SK-N-SH (cell line): Measurements from ENCODE around the gene MRPS27. TPM values are rescaled to one million over a fixed set of nuclear protein-coding genes. Genes with fewer than 3 reads are reported as not detected.

Experiments used
- CTCF ChIA-PET: fragments of 300-600, 350-600 bp; formaldehyde crosslinking; extraction: SDS; loops from one replicate; lab custom pipeline; 2021; lab: Yijun Ruan, JAX
- POLR2A ChIA-PET: fragments of 350-600 bp; sonication (Branson Sonifier 250); formaldehyde crosslinking; extraction: SDS; loops from one replicate; lab custom pipeline; 2020; ENCODE audit warnings: antibody characterized with exemption, inconsistent platforms; lab: Yijun Ruan, JAX
- DNase-seq: peaks from one replicate; pipeline ENCODE4 v3.0.0; 2012
- H2AFZ ChIP-seq: fragments of 200-600 bp; sonication (generic); 2 replicates; pipeline ENCODE4 v1.8.1; 2016; ENCODE audit warnings: antibody characterized with exemption, mild to moderate bottlenecking, low read depth
- H3F3A ChIP-seq: fragments of 200-600 bp; sonication (generic); replicated peaks from 2 replicates; pipeline ENCODE3; 2016; ENCODE audit warnings: antibody characterized with exemption, mild to moderate bottlenecking; ENCODE audit not compliant: insufficient read depth
- H3K27ac ChIP-seq, 2 experiments: fragments of 200-500 bp in 1 of 2; fragments of 200-600 bp in 1 of 2; sonication (Bioruptor generic) in 1 of 2; sonication (generic), shearing (Covaris generic) in 1 of 2; 2 replicates each; pipeline versions ENCODE4 v1.5.1 to v1.6.1; 2014 to 2016; ENCODE audit warnings: low read depth in 2 of 2, inconsistent platforms in 1 of 2, low read length in 1 of 2, mild to moderate bottlenecking in 1 of 2, mixed read lengths in 1 of 2
- H3K27me3 ChIP-seq: fragments of 200-600 bp; sonication (generic), shearing (Covaris generic); 2 replicates; pipeline ENCODE4 v1.6.1; 2016; ENCODE audit warnings: mixed run types; ENCODE audit not compliant: insufficient read depth
- H3K36me3 ChIP-seq, 2 experiments: fragments of 200-500 bp in 1 of 2; fragments of 200-600 bp in 1 of 2; sonication (Bioruptor generic) in 1 of 2; sonication (generic) in 1 of 2; replicated peaks in 1 of 2; 2 replicates each; pipeline versions ENCODE3 to v1.5.1; 2014 to 2016; ENCODE audit warnings: low read length in 1 of 2, mild to moderate bottlenecking in 1 of 2; ENCODE audit not compliant: insufficient read depth in 2 of 2, control insufficient read depth in 1 of 2
- H3K4me1 ChIP-seq, 2 experiments: fragments of 200-500 bp in 1 of 2; fragments of 200-600 bp in 1 of 2; sonication (Bioruptor generic) in 1 of 2; sonication (generic), shearing (Covaris generic) in 1 of 2; 2 replicates each; pipeline versions ENCODE4 v1.5.1 to v1.6.1; 2014 to 2016; ENCODE audit warnings: low read depth in 1 of 2, low read length in 1 of 2, mixed run types in 1 of 2; ENCODE audit not compliant: insufficient read depth in 2 of 2, control insufficient read depth in 1 of 2
- H3K4me2 ChIP-seq: fragments of 200-600 bp; sonication (generic), shearing (Covaris generic); 2 replicates; pipeline ENCODE4 v1.6.1; 2017; ENCODE audit warnings: mixed run types
- H3K4me3 ChIP-seq, 2 experiments: fragments of 200-500 bp in 1 of 2; fragments of 200-600 bp in 1 of 2; sonication (Bioruptor generic) in 1 of 2; sonication (generic), shearing (Covaris generic) in 1 of 2; 2 replicates each; pipeline versions ENCODE4 v1.5.1 to v1.8.1; 2014 to 2016; ENCODE audit warnings: low read depth in 2 of 2, inconsistent platforms in 1 of 2, low read length in 1 of 2, mild to moderate bottlenecking in 1 of 2, mixed read lengths in 1 of 2, moderate library complexity in 1 of 2
- H3K79me2 ChIP-seq: fragments of 200-600 bp; sonication (generic); 2 replicates; pipeline ENCODE4 v1.8.1; 2017; ENCODE audit warnings: mild to moderate bottlenecking; ENCODE audit not compliant: insufficient read depth
- H3K9ac ChIP-seq: fragments of 200-600 bp; sonication (generic); 2 replicates; pipeline ENCODE4 v1.6.1; 2017; ENCODE audit warnings: mixed run types
- H3K9me2 ChIP-seq: fragments of 200-600 bp; sonication (generic); 2 replicates; pipeline ENCODE4 v1.6.1; 2017; ENCODE audit warnings: mixed run types
- H3K9me3 ChIP-seq: fragments of 200-600 bp; sonication (generic); 2 replicates; pipeline ENCODE4 v1.6.1; 2017; ENCODE audit warnings: mixed run types, mild to moderate bottlenecking, moderate library complexity
- H4K20me1 ChIP-seq: fragments of 200-600 bp; sonication (generic); 2 replicates; pipeline ENCODE4 v1.6.1; 2017; ENCODE audit warnings: mild to moderate bottlenecking, mixed run types; ENCODE audit not compliant: insufficient read depth
- ELF1 ChIP-seq: IDR thresholded peaks from 2 replicates; pipeline ENCODE4 v1.4.0; 2012
- EP300 ChIP-seq, 2 experiments: IDR thresholded peaks; 2 replicates each; pipeline versions ENCODE4 v1.4.0 to v1.6.1; 2012; ENCODE audit warnings: borderline replicate concordance in 1 of 2, low read depth in 1 of 2, low read length in 1 of 2
- FOXJ3 ChIP-seq: sonication (generic); formaldehyde crosslinking; IDR thresholded peaks from 2 replicates; pipeline ENCODE4 v1.5.1; 2020; ENCODE audit warnings: mild to moderate bottlenecking, missing genetic modification reagents
- GABPA ChIP-seq: IDR thresholded peaks from 2 replicates; pipeline ENCODE4 v1.4.0; 2012; ENCODE audit warnings: low read depth, mild to moderate bottlenecking
- GATA2 ChIP-seq: sonication (generic); formaldehyde crosslinking; IDR thresholded peaks from 2 replicates; pipeline ENCODE4 v1.5.0; 2020; ENCODE audit warnings: mild to moderate bottlenecking, missing genetic modification reagents
- JUND ChIP-seq: IDR thresholded peaks from 2 replicates; pipeline ENCODE4 v1.4.0; 2012
- MEF2A ChIP-seq: IDR thresholded peaks from 2 replicates; pipeline ENCODE4 v1.4.0; 2012; ENCODE audit warnings: low read depth, borderline replicate concordance
- NRF1 ChIP-seq: IDR thresholded peaks from 2 replicates; pipeline ENCODE4 v1.6.1; 2012; ENCODE audit warnings: low read depth, mild to moderate bottlenecking, low read length
- PBX3 ChIP-seq: IDR thresholded peaks from 2 replicates; pipeline ENCODE4; 2012
- POLR2AphosphoS5 ChIP-seq: IDR thresholded peaks from 2 replicates; pipeline ENCODE4 v1.6.1; 2012; ENCODE audit warnings: low read depth, low read length
- RCOR1 ChIP-seq: fragments of 150-350 bp; IDR thresholded peaks from 2 replicates; pipeline ENCODE4 v1.6.1; 2017; ENCODE audit warnings: antibody characterized with exemption, low read length
- RFX5 ChIP-seq: IDR thresholded peaks from 2 replicates; pipeline ENCODE4 v1.6.1; 2012; ENCODE audit warnings: mild to moderate bottlenecking, improper control_type of control experiment, low read length
- TAF1 ChIP-seq: IDR thresholded peaks from 2 replicates; pipeline ENCODE4 v1.6.1; 2012; ENCODE audit warnings: low read depth, mild to moderate bottlenecking, low read length, moderate library complexity, borderline replicate concordance
- YY1 ChIP-seq: IDR thresholded peaks from 2 replicates; pipeline ENCODE4 v1.4.0; 2012; ENCODE audit warnings: low read depth, mild to moderate bottlenecking
- WGBS: methylation state at CpG from one replicate; pipeline ENCODE4 v1.1.6; 2017; ENCODE audit warnings: low lambda C conversion rate; 5-methylcytosine and 5-hydroxymethylcytosine counted together
- polyA plus RNA-seq, 3 experiments: library from polyadenylated mRNA; depleted of rRNA; stranded (reverse); fragments of >200 nt; gene quantifications; 2 replicates each; pipeline ENCODE4 v1.2.3, GENCODE V29; 2012

The MRPS27 gene
- polyA plus RNA-seq, 1 of the 3 experiments (the other 2 are of a cell fraction), result 37.5 TPM

- Histone ChIP-seq H3K4me3 (no peak overlapping the region), H3K9me2 (no peaks in the 10 kb centered on the region), H2AFZ (no peak overlapping the region), H3K27me3 (no peaks in the 10 kb centered on the region), H3F3A (peaks cover 5% of the 10 kb centered on the region), H3K9ac (no peak overlapping the region), H3K4me2 (no peak overlapping the region), H3K9me3 (no peaks in the 10 kb centered on the region), H4K20me1 (no peaks in the 10 kb centered on the region), H3K4me1 (peaks cover 3 to 10% of the 10 kb centered on the region in 2 experiments; a peak in 3 of 4 replicates), H3K27ac (no peak overlapping the region), H3K79me2 (no peaks in the 10 kb centered on the region), H3K36me3 (peaks cover 55 to 67% of the 10 kb centered on the region in 2 experiments)
- CTCF ChIA-PET, result interaction anchor here (0.7 to 1.5 kb wide), 2 partner anchors 33 to 93 kb away, joined by 3 read pairs; no protein-coding TSS in a partner anchor
- TF ChIP-seq PBX3 (no peak), GABPA (no peak), MEF2A (no peak), POLR2AphosphoS5 (no peak), RCOR1 (no peak), RFX5 (no peak), ELF1 (no peak), FOXJ3 (CRISPR knock-in tag) (no peak)
- POLR2A ChIA-PET, result no interaction called here
- WGBS, result 94% methylated on average over 4 of the region's 4 CpGs
- DNase-seq, result no peak
These were observed 98.5 kb downstream of the MRPS27 start for GRCh38 chr5:72221541-72221940.

DNA sequence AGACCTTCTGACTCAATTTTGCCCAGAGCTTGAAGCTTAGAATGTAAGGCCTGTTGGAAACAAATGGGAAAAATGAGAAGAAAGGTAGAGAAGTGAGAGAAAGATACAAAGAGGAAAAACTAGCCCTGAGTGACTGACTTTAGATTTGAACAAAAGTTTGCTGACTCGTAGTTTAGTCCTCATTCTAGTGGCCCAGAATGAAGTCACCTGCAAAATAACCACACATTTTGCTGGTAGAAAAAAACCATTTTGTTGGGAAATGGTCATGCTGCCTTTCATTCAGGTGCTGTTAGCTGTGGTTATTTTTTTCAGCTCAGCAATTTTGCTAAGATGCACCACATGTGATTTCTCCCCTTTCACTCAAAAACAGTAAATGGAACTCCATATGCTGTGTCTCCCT lies 98.9 kb downstream of the MRPS27 start:
- Histone ChIP-seq H3K4me1 (peaks cover 3 to 10% of the 10 kb centered on the region in 2 experiments; a peak in 3 of 4 replicates), H3K9me2 (no peaks in the 10 kb centered on the region), H4K20me1 (no peaks in the 10 kb centered on the region), H3K27me3 (no peaks in the 10 kb centered on the region), H3K36me3 (peaks cover 54 to 65% of the 10 kb centered on the region in 2 experiments), H3K4me2 (no peak overlapping the region), H2AFZ (no peak overlapping the region), H3K27ac (no peak overlapping the region), H3K79me2 (no peaks in the 10 kb centered on the region), H3K9ac (no peak overlapping the region), H3K9me3 (no peaks in the 10 kb centered on the region), H3K4me3 (no peak overlapping the region), H3F3A (peaks cover 5% of the 10 kb centered on the region)
- ChIA-PET POLR2A (no interaction called here), CTCF (interaction anchor here (0.7 to 1.5 kb wide), 3 partner anchors 24 to 94 kb away, joined by 3 read pairs; no protein-coding TSS in a partner anchor)
- no peak for TF ChIP-seq YY1
- TF ChIP-seq MEF2A, result no peak
- DNase-seq, result no peak
- WGBS, result 100% methylated on average over 1 of the region's 1 CpG

GRCh38 chr5:72216756-72217155 lies 103.3 kb downstream of the MRPS27 start:
- Histone ChIP-seq H3K9me3 (no peaks in the 10 kb centered on the region), H2AFZ (no peak overlapping the region), H3K36me3 (peaks cover 22 to 39% of the 10 kb centered on the region in 2 experiments), H3K4me3 (no peak overlapping the region), H3K27ac (no peak overlapping the region), H3K9ac (no peak overlapping the region), H3K27me3 (no peaks in the 10 kb centered on the region), H3K9me2 (no peaks in the 10 kb centered on the region), H3K4me2 (no peak overlapping the region), H3K4me1 (peaks cover 0 to 5% of the 10 kb centered on the region in 2 experiments; a peak in 1 of 4 replicates), H3F3A (peaks cover 22% of the 10 kb centered on the region), H4K20me1 (no peaks in the 10 kb centered on the region), H3K79me2 (no peaks in the 10 kb centered on the region)
- ChIA-PET POLR2A (no interaction called here), CTCF (interaction anchor here (1.2 kb wide), 1 partner anchor 29 kb away, joined by 4 read pairs; no protein-coding TSS in a partner anchor)
- no peak for TF ChIP-seq JUND
- TF ChIP-seq FOXJ3 (CRISPR knock-in tag), result no peak
- no peak for TF ChIP-seq POLR2AphosphoS5
- TF ChIP-seq GATA2 (CRISPR knock-in tag), result no peak
- TF ChIP-seq TAF1, result no peak
- TF ChIP-seq MEF2A, result no peak
- TF ChIP-seq NRF1, result no peak
- TF ChIP-seq EP300 (IDR thresholded peaks at IDR 0.05; ENCODE audit: borderline replicate concordance in 1 of 2, low read depth in 1 of 2, low read length in 1 of 2), result no peak
- no peak for DNase-seq
- 99% methylated on average over 3 of the region's 3 CpGs for WGBS
